ENCODE results near the gene WDR45B. TPM values are rescaled to one million over a fixed set of nuclear protein-coding genes. Genes with fewer than 3 reads are reported as not detected.

The WDR45B gene
- total and polyA plus RNA-seq, 2 donors (not counting 3 experiments of a cell fraction or from before 2014, with no cell fraction given): 62.0 to 76.7 TPM

- POLR2A ChIA-PET: no interaction called here
- DNase-seq (ENCODE audit: low read depth, low spot score): no peak
- H3K79me2 ChIP-seq (ENCODE audit: control insufficient read depth, insufficient read depth, low read length): peaks cover 47% of the 10 kb centered on the region
- no peak overlapping the region for H3K9ac ChIP-seq (replicated peaks; ENCODE audit: extremely low read depth, insufficient read depth, low read length)
- H3K4me3 ChIP-seq (replicated peaks in 1 of 3; ENCODE audit: insufficient read depth in 1 of 3, low read depth in 1 of 3, low read length in 3 of 3): no peak overlapping the region
- H3K9me1 ChIP-seq (replicated peaks; ENCODE audit: control insufficient read depth, extremely low read depth, insufficient read depth, low read length): no peaks in the 10 kb centered on the region
- H3K36me3 ChIP-seq (ENCODE audit: control insufficient read depth in 2 of 2, extremely low read depth in 1 of 2, insufficient read depth in 2 of 2, low read length in 2 of 2): peaks cover 4 to 19% of the 10 kb centered on the region in 2 experiments
- dilution Hi-C loops (cut with MboI; ENCODE audit: extremely low pct_ligation_motif_present, low sequenced_read_pairs) (no loop called here), intact Hi-C loops (cut with micrococcal nuclease) (no loop called here)
- H3K4me2 ChIP-seq (ENCODE audit: insufficient read depth, low read length): no peak overlapping the region
- peaks cover 3% of the 10 kb centered on the region for H4K20me1 ChIP-seq (replicated peaks; ENCODE audit: control insufficient read depth, extremely low read depth, insufficient read depth, low read length)
- no peak overlapping the region for H2AFZ ChIP-seq (ENCODE audit: low read depth, low read length)
- H3K9me3 ChIP-seq (replicated peaks; ENCODE audit: control insufficient read depth, insufficient read depth, low read length): no peaks in the 10 kb centered on the region
- no TSS peak for BruUV-seq (replicated peaks)
- no peaks in the 10 kb centered on the region for H3K4me1 ChIP-seq (ENCODE audit: control insufficient read depth, extremely low read depth, insufficient read depth, low read length)
- no peaks in the 10 kb centered on the region for H3K27me3 ChIP-seq (ENCODE audit: control insufficient read depth in 2 of 2, insufficient read depth in 2 of 2, low read length in 2 of 2)
- TF ChIP-seq POLR2AphosphoS5 (IDR thresholded peaks at IDR 0.05; ENCODE audit: insufficient read depth, low read depth, low read length) (no peak), MAX (IDR thresholded peaks at IDR 0.05; ENCODE audit: insufficient read depth, insufficient read length) (no peak), JUN (IDR thresholded peaks at IDR 0.05; ENCODE audit: borderline replicate concordance, insufficient read depth, insufficient read length, low read depth) (no peak), CTCF (IDR thresholded peaks at IDR 0.05; ENCODE audit: extremely low read depth in 1 of 2, insufficient read depth in 1 of 2, low read depth in 1 of 2, low read length in 2 of 2) (no peak), MYC (IDR thresholded peaks at IDR 0.05; ENCODE audit: low read depth, low read length) (no peak)
- CTCF ChIA-PET: interaction anchor here (1.0 kb wide), 1 partner anchor 12 kb away, joined by 3 read pairs; no protein-coding TSS in a partner anchor
- no peak for FAIRE-seq
- no peak overlapping the region for H3K27ac ChIP-seq (ENCODE audit: insufficient read depth, low read depth, low read length)
Measured at GRCh38 chr17:82566129-82566960, 81.9 kb downstream of the WDR45B start.
